ENCODE data around the gene NOC2L.
A peak's percentile ranks its signal among the peaks of the same experiment; 100 is the strongest.

NOC2L gene

GRCh38 chr1:927234-927633 lies 31.8 kb downstream of the NOC2L start:
- DNase-seq, result no peak

- no peak for DNase-seq
Measured at GRCh38 chr1:925561-926421, 33.3 kb downstream of the NOC2L start.

GRCh38 chr1:924656-925560 lies 34.1 kb downstream of the NOC2L start:
- no peak for DNase-seq

GRCh38 chr1:923991-924655 lies 34.9 kb downstream of the NOC2L start:
- no peak for DNase-seq

GRCh38 chr1:923131-923990 lies 35.7 kb downstream of the NOC2L start, which contains the start of gene SAMD11:
Gene SAMD11 (plus strand): TSS chr1:923923. CDS start chr1:924432, 509 bp downstream.
- peak; percentile 58 for DNase-seq

- DNase-seq, result peak; percentile 35
Measured at GRCh38 chr1:921011-921837, 37.8 kb downstream of the NOC2L start.

- DNase-seq, result no peak
Measured at GRCh38 chr1:920521-920920, 38.5 kb downstream of the NOC2L start.

- no peak for DNase-seq
Measured at GRCh38 chr1:920010-920409, 39.0 kb downstream of the NOC2L start.

GRCh38 chr1:919271-919872 lies 39.7 kb downstream of the NOC2L start:
- DNase-seq, result no peak

- DNase-seq, result no peak
Measured at GRCh38 chr1:918843-919242, 40.2 kb downstream of the NOC2L start.

GRCh38 chr1:918353-918752 lies 40.7 kb downstream of the NOC2L start:
- no peak for DNase-seq

GRCh38 chr1:917466-918091 lies 41.5 kb downstream of the NOC2L start:
- DNase-seq, result no peak

GRCh38 chr1:917076-917459 lies 42.0 kb downstream of the NOC2L start:
- no peak for DNase-seq

GRCh38 chr1:916173-917075 lies 42.6 kb downstream of the NOC2L start:
- no peak for DNase-seq

- DNase-seq, result no peak
Measured at GRCh38 chr1:915295-916172, 43.5 kb downstream of the NOC2L start.

- no peak for DNase-seq
Measured at GRCh38 chr1:914891-915280, 44.2 kb downstream of the NOC2L start.

- DNase-seq, result no peak
Measured at GRCh38 chr1:914131-914890, 44.7 kb downstream of the NOC2L start.
